ENCODE data around the gene C20orf144.

C20orf144 gene

GRCh38 chr20:33687993-33688937 lies 26.1 kb downstream of the C20orf144 start:
- H3K4me3 ChIP-seq (ENCODE audit: low read length), result no peak overlapping the region
- TF ChIP-seq CTCF (conservative IDR thresholded peaks at IDR 0.05; ENCODE audit: low read length), result no peak
- no peak for DNase-seq (ENCODE audit: low read depth)

GRCh38 chr20:33688938-33689424 lies 26.9 kb downstream of the C20orf144 start:
- TF ChIP-seq CTCF (conservative IDR thresholded peaks at IDR 0.05; ENCODE audit: low read length), result no peak
- DNase-seq (ENCODE audit: low read depth), result no peak
- no peak overlapping the region for H3K4me3 ChIP-seq (ENCODE audit: low read length)

GRCh38 chr20:33689493-33689892 lies 27.4 kb downstream of the C20orf144 start:
- no peak for TF ChIP-seq CTCF (conservative IDR thresholded peaks at IDR 0.05; ENCODE audit: low read length)
- DNase-seq (ENCODE audit: low read depth), result no peak
- no peak overlapping the region for H3K4me3 ChIP-seq (ENCODE audit: low read length)

- no peak for DNase-seq (ENCODE audit: low read depth)
- H3K4me3 ChIP-seq (ENCODE audit: low read length), result no peak overlapping the region
- no peak for TF ChIP-seq CTCF (conservative IDR thresholded peaks at IDR 0.05; ENCODE audit: low read length)
Measured at GRCh38 chr20:33689973-33690372, 27.8 kb downstream of the C20orf144 start.

- no peak for DNase-seq (ENCODE audit: low read depth)
- TF ChIP-seq CTCF (conservative IDR thresholded peaks at IDR 0.05; ENCODE audit: low read length), result no peak
- H3K4me3 ChIP-seq (ENCODE audit: low read length), result no peak overlapping the region
Measured at GRCh38 chr20:33693289-33693688, 31.2 kb downstream of the C20orf144 start.

- TF ChIP-seq CTCF (conservative IDR thresholded peaks at IDR 0.05; ENCODE audit: low read length), result no peak
- H3K4me3 ChIP-seq (ENCODE audit: low read length), result no peak overlapping the region
- DNase-seq (ENCODE audit: low read depth), result peak; percentile 24
Measured at GRCh38 chr20:33693741-33694638, 31.9 kb downstream of the C20orf144 start.

Data from AG10803 (cell line).